Measurements from ENCODE around the gene DAG1. TPM values are rescaled to one million over a fixed set of nuclear protein-coding genes. Genes with fewer than 3 reads are reported as not detected.

DAG1 gene
- total RNA-seq, 1 experiment from 2014 or later = 99.9 TPM

- Histone ChIP-seq H3K27ac (ENCODE audit: low read depth, low read length) (no peak within 1 kb of the TSS; the same call in 1 of the 2 replicates), H3K27me3 (ENCODE audit: insufficient read depth, low read length) (peaks cover 17% of the 10 kb centered on the region; the same call in 1 of the 2 replicates), H3K4me2 (ENCODE audit: low read length) (peak within 1 kb of the TSS; percentile 99), H3K4me1 (ENCODE audit: control insufficient read depth in 1 of 2, insufficient read depth in 2 of 2, low read length in 2 of 2) (peaks cover 6 to 16% of the 10 kb centered on the region in 2 experiments; a peak in 3 of 4 replicates), H3K4me3 (replicated peaks in 1 of 2; ENCODE audit: low read depth in 1 of 2, low read length in 2 of 2) (peak within 1 kb of the TSS; percentile 57 to 72), H2AFZ (ENCODE audit: low read depth, low read length, poor library complexity, severe bottlenecking) (peak within 1 kb of the TSS; percentile 24), H3K36me3 (ENCODE audit: control insufficient read depth in 1 of 2, insufficient read depth in 2 of 2, low read length in 2 of 2) (no peaks in the 10 kb centered on the region), H3K9me2 (ENCODE audit: insufficient read depth) (no peaks in the 10 kb centered on the region), H3K79me2 (ENCODE audit: insufficient read depth, low read length) (no peaks in the 10 kb centered on the region), H4K20me1 (ENCODE audit: insufficient read depth) (no peaks in the 10 kb centered on the region), H3K9me3 (ENCODE audit: control insufficient read depth in 1 of 2, insufficient read depth in 1 of 2, low read depth in 1 of 2, low read length in 2 of 2) (no peaks in the 10 kb centered on the region), H3K9ac (ENCODE audit: low read length) (peak within 1 kb of the TSS; percentile 66)
- TF ChIP-seq RAD21 (IDR thresholded peaks at IDR 0.05; ENCODE audit: low read depth) = no peak
- TF ChIP-seq SP1 (IDR thresholded peaks at IDR 0.05; ENCODE audit: low read depth) = no peak
- TF ChIP-seq EZH2phosphoT487 (IDR thresholded peaks at IDR 0.05; ENCODE audit: borderline replicate concordance) = no peak
- peak; percentile 42; the same call in 1 of the 2 replicates for TF ChIP-seq ZFX (IDR thresholded peaks at IDR 0.05)
- TF ChIP-seq EZH2 (IDR thresholded peaks at IDR 0.05) = no peak
- 0 out of 2 replicates have a peak, but pooled peaks have one; percentile 10 for TF ChIP-seq REST (IDR thresholded peaks at IDR 0.05; ENCODE audit: low read depth)
- peak; percentile 53 for TF ChIP-seq POLR2AphosphoS5 (IDR thresholded peaks at IDR 0.05; ENCODE audit: low read depth, low read length)
- peak; percentile 92 for ATAC-seq
- peak; percentile 57 for DNase-seq (ENCODE audit: low read depth, low spot score)
- BruUV-seq (replicated peaks) = TSS peak; percentile 83
- intact Hi-C loops (cut with micrococcal nuclease) = no loop called here
- RAD21 ChIA-PET (ENCODE audit: low non-redundant PET in 1 of 2, low total read pairs in 2 of 2, uncharacterized antibody in 2 of 2, unreplicated experiment in 2 of 2) = interaction anchor here (1.0 to 1.3 kb wide), 2 partner anchors 14 to 118 kb away, joined by 4 read pairs; no protein-coding TSS in a partner anchor
- CTCF ChIA-PET = interaction anchor here (1.1 to 1.5 kb wide), 2 partner anchors 14 to 117 kb away, joined by 4 to 10 read pairs; no protein-coding TSS in a partner anchor
- POLR2A ChIA-PET = interaction anchor here (0.8 to 1.0 kb wide), 3 partner anchors 13 to 17 kb away, joined by 3 to 6 read pairs (median 3); no protein-coding TSS in a partner anchor
Measured at GRCh38 chr3:49553692-49554632, 83.9 kb downstream of the DAG1 start, which contains the start of gene BSN. Gene BSN (plus strand): TSS chr3:49554477. CDS start chr3:49554603, 126 bp downstream.

All from HCT116 (cell line).